Fibroblast of the aortic adventitia (primary cell): ENCODE measurements around the gene PHF11. TPM values are rescaled to one million over a fixed set of nuclear protein-coding genes. Genes with fewer than 3 reads are reported as not detected.
A peak's percentile ranks its signal among the peaks of the same experiment; 100 is the strongest.
"Not testable (repeated sequence)": the region's sequence is repeated elsewhere in the genome, so short reads cannot be mapped to it uniquely, and the experiment has no call there.

Source experiments
- DNase-seq: peaks from one replicate; pipeline ENCODE4 v3.0.0-alpha.2; 2010; ENCODE audit warnings: low read depth
- H3K4me3 ChIP-seq: 2 replicates; pipeline ENCODE4 v1.5.1; 2011; ENCODE audit warnings: low read depth, mild to moderate bottlenecking, control low read depth, low read length, moderate library complexity
- total RNA-seq: library from RNA; depleted of rRNA; stranded (reverse); fragments of >200 nt; gene quantifications from 2 replicates; pipeline ENCODE4 v1.2.3, GENCODE V29; 2012; ENCODE audit warnings: low replicate concordance
- TF ChIP-seq, protein P1 (sequence below): IDR thresholded peaks from 2 replicates; pipeline ENCODE4 v1.5.1; 2011; ENCODE audit warnings: mild to moderate bottlenecking, low read length, control low read depth, inconsistent platforms; ENCODE audit not compliant: insufficient read depth

The PHF11 gene
- total RNA-seq, 1 donor = 33.7 TPM

DNA sequence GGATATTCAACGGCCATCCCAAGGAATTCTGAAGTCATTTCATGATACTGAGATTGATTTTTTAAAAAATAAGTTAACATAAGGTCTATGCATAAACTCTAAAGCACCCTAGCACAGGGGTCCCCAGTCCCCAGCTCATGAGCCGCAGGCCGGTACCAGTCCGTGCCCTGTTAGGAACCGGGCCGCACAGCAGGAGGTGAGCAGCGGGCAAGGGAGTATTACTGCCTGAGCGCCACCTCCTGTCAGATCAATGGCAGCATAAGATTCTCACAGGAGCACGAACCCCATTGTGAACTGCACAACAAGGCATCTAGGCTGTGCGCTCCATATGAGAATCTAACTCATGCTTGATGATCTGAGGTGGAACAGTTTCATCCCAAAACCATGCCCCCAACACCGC is 58.6 kb downstream of the PHF11 start:
- no peak overlapping the region for H3K4me3 ChIP-seq
- DNase-seq = no peak
- TF ChIP-seq, protein P1, sequence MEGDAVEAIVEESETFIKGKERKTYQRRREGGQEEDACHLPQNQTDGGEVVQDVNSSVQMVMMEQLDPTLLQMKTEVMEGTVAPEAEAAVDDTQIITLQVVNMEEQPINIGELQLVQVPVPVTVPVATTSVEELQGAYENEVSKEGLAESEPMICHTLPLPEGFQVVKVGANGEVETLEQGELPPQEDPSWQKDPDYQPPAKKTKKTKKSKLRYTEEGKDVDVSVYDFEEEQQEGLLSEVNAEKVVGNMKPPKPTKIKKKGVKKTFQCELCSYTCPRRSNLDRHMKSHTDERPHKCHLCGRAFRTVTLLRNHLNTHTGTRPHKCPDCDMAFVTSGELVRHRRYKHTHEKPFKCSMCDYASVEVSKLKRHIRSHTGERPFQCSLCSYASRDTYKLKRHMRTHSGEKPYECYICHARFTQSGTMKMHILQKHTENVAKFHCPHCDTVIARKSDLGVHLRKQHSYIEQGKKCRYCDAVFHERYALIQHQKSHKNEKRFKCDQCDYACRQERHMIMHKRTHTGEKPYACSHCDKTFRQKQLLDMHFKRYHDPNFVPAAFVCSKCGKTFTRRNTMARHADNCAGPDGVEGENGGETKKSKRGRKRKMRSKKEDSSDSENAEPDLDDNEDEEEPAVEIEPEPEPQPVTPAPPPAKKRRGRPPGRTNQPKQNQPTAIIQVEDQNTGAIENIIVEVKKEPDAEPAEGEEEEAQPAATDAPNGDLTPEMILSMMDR = no peak

DNA sequence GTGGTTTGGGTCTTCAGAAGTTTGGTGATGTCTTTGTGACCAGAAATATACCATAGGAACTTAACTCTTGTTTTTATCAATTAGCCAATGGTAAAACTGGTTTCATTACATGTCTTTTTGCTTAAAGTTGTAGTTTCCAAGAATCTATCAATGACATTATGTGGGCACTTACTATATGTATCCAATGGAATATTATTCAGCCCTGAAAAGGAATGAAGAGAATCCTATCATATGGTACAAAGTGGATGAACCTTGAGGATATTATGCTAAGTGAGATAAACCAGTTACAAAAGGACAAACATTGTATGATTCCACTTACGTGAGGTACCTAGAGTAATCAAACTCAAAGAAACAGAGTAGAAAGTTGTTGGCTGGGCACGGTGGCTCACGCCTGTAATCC is 63.3 kb downstream of the PHF11 start:
- no peak overlapping the region for H3K4me3 ChIP-seq
- TF ChIP-seq, protein P1 = no peak
- DNase-seq = no peak

DNA sequence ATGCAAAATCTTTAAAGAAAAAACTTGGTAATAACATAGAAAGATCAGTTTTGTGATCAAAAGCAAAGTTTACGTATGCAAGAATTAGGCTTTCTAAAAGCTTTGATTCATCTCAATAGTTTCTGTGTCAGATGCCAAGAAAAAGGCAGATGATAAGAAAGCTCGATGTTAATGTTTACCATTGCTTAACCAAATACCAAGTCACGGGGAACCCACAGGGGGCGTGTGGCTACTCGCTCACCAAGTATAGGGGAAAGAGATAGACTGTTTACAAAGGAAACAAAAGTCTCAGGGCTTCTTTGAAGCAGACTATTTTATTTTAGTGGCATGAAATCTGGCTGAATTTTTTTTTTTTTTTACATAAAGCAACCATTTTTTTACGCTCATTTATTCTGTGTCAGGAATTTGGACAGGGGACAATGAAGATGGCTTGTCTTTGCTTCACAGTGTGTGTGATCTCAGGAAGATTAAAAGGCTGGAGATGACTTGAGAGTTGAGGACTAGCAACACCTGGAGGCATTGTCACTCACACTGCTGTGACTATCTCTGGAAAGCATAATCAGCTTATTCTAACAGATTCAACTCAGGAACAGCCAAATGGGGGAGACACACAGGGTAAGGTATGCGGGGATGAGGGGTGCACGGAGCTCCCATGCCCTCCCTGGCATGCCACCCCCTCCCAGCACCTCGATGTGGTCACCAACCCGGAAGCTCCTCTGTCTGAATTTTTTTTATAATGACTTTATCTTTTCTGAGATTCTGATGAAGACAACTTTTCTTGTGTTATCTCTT is 64.7 kb downstream of the PHF11 start:
- TF ChIP-seq, protein P1 = no peak
- peak; percentile 26 for DNase-seq
- no peak overlapping the region for H3K4me3 ChIP-seq

DNA sequence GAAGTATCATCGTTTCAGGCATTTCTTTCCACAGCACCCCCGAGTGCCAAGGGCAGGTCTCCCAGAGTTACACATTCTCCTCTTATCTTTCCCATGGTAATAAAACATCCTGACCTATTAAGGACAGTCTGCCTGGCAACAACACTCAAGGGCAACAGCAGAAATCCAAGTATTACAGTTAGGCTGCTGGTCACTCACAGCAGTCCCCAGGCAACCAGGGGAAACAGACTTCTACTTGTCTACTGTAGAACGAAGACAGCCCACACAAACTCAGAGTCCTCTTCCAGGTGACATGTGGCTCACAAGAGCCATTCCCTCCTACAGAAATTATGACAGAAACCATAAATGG is 65.3 kb downstream of the PHF11 start:
- DNase-seq = no peak
- TF ChIP-seq, protein P1 = no peak
- no peak overlapping the region for H3K4me3 ChIP-seq

DNA sequence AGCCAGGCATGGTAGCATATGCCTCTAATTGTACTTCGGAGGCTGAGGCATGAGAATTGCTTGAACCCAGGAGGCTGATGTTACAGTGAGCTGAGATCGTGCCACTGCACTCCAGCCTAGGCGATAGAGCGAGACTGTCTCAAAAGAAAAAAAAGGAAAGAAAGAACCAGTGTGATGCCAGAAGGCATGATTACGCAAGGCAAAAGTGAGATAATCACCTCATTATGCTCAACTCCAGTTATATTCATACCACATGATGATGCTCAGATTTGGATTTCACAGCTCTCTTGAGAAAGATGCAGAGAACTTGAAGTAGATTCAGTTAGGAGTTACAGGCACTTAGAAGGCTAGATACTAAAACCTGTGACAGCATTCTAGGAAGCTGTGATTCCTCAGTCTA is 67.8 kb downstream of the PHF11 start:
- TF ChIP-seq, protein P1 = no peak
- peak; percentile 37 for DNase-seq
- no peak overlapping the region for H3K4me3 ChIP-seq

DNA sequence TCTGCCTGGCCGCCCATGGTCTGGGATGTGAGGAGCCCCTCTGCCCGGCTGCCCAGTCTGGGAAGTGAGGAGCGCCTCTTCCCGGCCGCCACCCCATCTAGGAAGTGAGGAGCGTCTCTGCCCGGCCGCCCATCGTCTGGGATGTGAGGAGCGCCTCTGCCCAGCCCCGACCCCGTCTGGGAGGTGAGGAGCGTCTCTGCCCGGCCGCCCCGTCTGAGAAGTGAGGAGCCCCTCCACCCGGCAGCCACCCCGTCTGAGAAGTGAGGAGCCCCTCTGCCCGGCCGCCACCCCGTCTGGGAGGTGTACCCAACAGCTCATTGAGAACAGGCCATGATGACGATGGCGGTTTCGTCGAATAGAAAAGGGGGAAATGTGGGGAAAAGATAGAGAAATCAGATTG is 69.7 kb downstream of the PHF11 start:
- not testable (repeated sequence) for H3K4me3 ChIP-seq, DNase-seq

DNA sequence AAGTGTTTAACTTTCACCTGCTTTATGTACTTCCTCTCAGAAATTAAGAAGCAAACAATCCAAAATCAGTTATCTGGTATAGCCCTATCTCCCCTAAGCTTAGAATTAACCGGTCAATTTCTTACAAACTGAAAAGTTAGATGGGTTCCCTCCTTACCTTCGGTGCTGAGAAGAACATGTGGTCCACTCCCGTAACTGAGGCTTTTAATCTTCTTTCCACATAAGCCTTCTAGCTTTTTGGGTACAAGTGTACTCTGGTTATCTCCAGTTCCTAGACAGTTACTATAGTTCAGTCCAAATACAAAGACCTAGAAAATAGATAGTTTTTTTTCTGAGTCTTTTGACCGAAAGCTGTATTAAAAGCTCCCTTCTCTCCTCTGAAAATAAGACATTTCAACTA is 70.7 kb downstream of the PHF11 start:
- DNase-seq = no peak
- TF ChIP-seq, protein P1 = no peak
- no peak overlapping the region for H3K4me3 ChIP-seq
